ENCODE measurements around the gene PTGER4. TPM values are rescaled to one million over a fixed set of nuclear protein-coding genes. Genes with fewer than 3 reads are reported as not detected.

The PTGER4 gene
- polyA plus RNA-seq, 1 donor (not counting 4 experiments of a cell fraction or from before 2014, with no cell fraction given): 12.2 TPM

GRCh38 chr5:40716590-40716989, 36.9 kb downstream of the PTGER4 start:
- Histone ChIP-seq H3K9me1 (ENCODE audit: control insufficient read depth, extremely low read depth, insufficient read depth, low read length) (no peaks in the 10 kb centered on the region), H4K20me1 (ENCODE audit: control insufficient read depth, extremely low read depth, insufficient read depth, low read length) (no peaks in the 10 kb centered on the region), H3K27ac (ENCODE audit: control insufficient read depth, insufficient read depth, low read length) (no peak overlapping the region), H2AFZ (ENCODE audit: control insufficient read depth, low read length) (no peak overlapping the region), H3K4me1 (ENCODE audit: control insufficient read depth, extremely low read depth, insufficient read depth, low read length) (peaks cover 2% of the 10 kb centered on the region), H3K9ac (ENCODE audit: control insufficient read depth, extremely low read depth, insufficient read depth, low read length) (no peak overlapping the region), H3K9me3 (ENCODE audit: control insufficient read depth, low read depth, low read length) (no peaks in the 10 kb centered on the region), H3K4me2 (ENCODE audit: control insufficient read depth, extremely low read depth, insufficient read depth, low read depth, low read length) (no peak overlapping the region), H3K36me3 (ENCODE audit: control insufficient read depth in 2 of 2, extremely low read depth in 1 of 2, insufficient read depth in 2 of 2, low read length in 2 of 2) (no peaks in the 10 kb centered on the region), H3K79me2 (ENCODE audit: control insufficient read depth, insufficient read depth, low read length) (no peaks in the 10 kb centered on the region), H3K27me3 (ENCODE audit: control insufficient read depth, extremely low read depth, insufficient read depth, low read length) (no peaks in the 10 kb centered on the region), H3K4me3 (ENCODE audit: control insufficient read depth in 2 of 3, extremely low read depth in 1 of 3, insufficient read depth in 2 of 3, low read depth in 1 of 3, low read length in 3 of 3) (no peak overlapping the region)
- no peak for TF ChIP-seq EZH2 (IDR thresholded peaks at IDR 0.05; ENCODE audit: low read length)
- no peak for TF ChIP-seq CTCF (optimal IDR thresholded peaks at IDR 0.05 in 1 of 3, IDR thresholded peaks at IDR 0.05 in 1 of 3, conservative IDR thresholded peaks at IDR 0.05 in 1 of 3; ENCODE audit: extremely low read depth in 1 of 3, insufficient read depth in 2 of 3, low read length in 3 of 3)
- DNase-seq (ENCODE audit: low read depth, low spot score) (no peak), FAIRE-seq (no peak)
- dilution Hi-C loops (cut with MboI; ENCODE audit: extremely low pct_ligation_motif_present, low sequenced_read_pairs): no loop called here

GRCh38 chr5:40717281-40717680, 37.6 kb downstream of the PTGER4 start:
- Histone ChIP-seq H3K4me1 (ENCODE audit: control insufficient read depth, extremely low read depth, insufficient read depth, low read length) (peaks cover 2% of the 10 kb centered on the region), H4K20me1 (ENCODE audit: control insufficient read depth, extremely low read depth, insufficient read depth, low read length) (no peaks in the 10 kb centered on the region), H3K27me3 (ENCODE audit: control insufficient read depth, extremely low read depth, insufficient read depth, low read length) (no peaks in the 10 kb centered on the region), H3K4me3 (ENCODE audit: control insufficient read depth in 2 of 3, extremely low read depth in 1 of 3, insufficient read depth in 2 of 3, low read depth in 1 of 3, low read length in 3 of 3) (no peak overlapping the region), H2AFZ (ENCODE audit: control insufficient read depth, low read length) (no peak overlapping the region), H3K9ac (ENCODE audit: control insufficient read depth, extremely low read depth, insufficient read depth, low read length) (no peak overlapping the region), H3K36me3 (ENCODE audit: control insufficient read depth in 2 of 2, extremely low read depth in 1 of 2, insufficient read depth in 2 of 2, low read length in 2 of 2) (no peaks in the 10 kb centered on the region), H3K9me3 (ENCODE audit: control insufficient read depth, low read depth, low read length) (no peaks in the 10 kb centered on the region), H3K27ac (ENCODE audit: control insufficient read depth, insufficient read depth, low read length) (no peak overlapping the region), H3K79me2 (ENCODE audit: control insufficient read depth, insufficient read depth, low read length) (no peaks in the 10 kb centered on the region), H3K9me1 (ENCODE audit: control insufficient read depth, extremely low read depth, insufficient read depth, low read length) (no peaks in the 10 kb centered on the region), H3K4me2 (ENCODE audit: control insufficient read depth, extremely low read depth, insufficient read depth, low read depth, low read length) (no peak overlapping the region)
- dilution Hi-C loops (cut with MboI; ENCODE audit: extremely low pct_ligation_motif_present, low sequenced_read_pairs): no loop called here
- no peak for DNase-seq (ENCODE audit: low read depth, low spot score)
- no peak for TF ChIP-seq EZH2 (IDR thresholded peaks at IDR 0.05; ENCODE audit: low read length)
- TF ChIP-seq CTCF (optimal IDR thresholded peaks at IDR 0.05 in 1 of 3, IDR thresholded peaks at IDR 0.05 in 1 of 3, conservative IDR thresholded peaks at IDR 0.05 in 1 of 3; ENCODE audit: extremely low read depth in 1 of 3, insufficient read depth in 2 of 3, low read length in 3 of 3): no peak
- no peak for FAIRE-seq
